Stimulated activated CD8-positive, alpha-beta memory T cell treated with anti-CD3 and anti-CD28 coated beads, Interleukin-12 subunit alpha, Interleukin-12 subunit beta, amount 100 ng/mL, for 1 hour (primary cell): ENCODE results near the gene DNTT.
"Not testable (repeated sequence)": the region's sequence is repeated elsewhere in the genome, so short reads cannot be mapped to it uniquely, and the experiment has no call there.

ENCODE experiments used
- DNase-seq: peaks from one replicate; pipeline ENCODE4 v3.0.0-alpha.2; 2020; ENCODE audit warnings: low read depth

Gene DNTT

DNA sequence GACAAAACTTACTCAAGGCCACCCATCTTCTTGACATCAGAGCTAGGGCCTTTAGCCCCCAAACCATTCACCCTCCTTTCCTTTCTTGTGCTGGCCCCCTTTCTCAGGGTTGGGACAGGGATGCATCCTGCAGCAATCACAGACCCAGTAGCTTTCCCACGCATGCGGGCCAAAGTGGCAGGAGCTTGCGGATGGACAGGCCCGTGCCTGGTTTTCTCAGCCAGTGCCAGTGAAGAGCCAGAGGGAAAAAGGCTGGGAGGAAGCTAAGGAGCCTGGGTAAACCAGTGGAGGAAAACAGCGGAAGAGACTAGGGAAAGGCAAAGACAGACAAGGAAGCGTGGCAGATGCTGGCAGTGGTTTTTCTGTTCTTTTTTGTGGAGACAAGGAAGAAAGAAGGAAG lies 27.8 kb upstream of the DNTT start:
- DNase-seq = no peak

DNA sequence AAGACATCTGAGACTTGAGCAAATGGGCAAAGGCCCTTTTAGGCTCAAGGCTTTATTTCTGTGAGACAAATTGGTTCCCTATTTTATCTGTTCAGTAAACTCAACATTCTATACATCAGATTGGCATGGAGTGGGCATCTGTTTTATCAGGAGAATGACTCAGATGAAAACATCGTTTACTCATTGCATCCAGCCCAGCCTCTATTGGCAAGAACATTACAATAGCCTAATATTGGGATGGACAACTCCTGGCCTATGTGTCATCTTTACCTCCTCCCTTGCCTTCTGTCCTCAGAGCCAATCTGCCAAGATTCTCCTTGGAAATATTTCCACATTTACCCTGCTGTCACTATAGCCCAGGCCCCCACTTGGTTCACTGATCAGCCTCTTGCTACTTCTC lies 27.4 kb upstream of the DNTT start:
- DNase-seq = no peak

- DNase-seq = no peak
Observed at GRCh38 chr10:96279191-96279641, 25.0 kb upstream of the DNTT start.

GRCh38 chr10:96280859-96281258 lies 23.4 kb upstream of the DNTT start:
- DNase-seq = no peak

GRCh38 chr10:96281444-96282029 lies 22.7 kb upstream of the DNTT start:
- DNase-seq = no peak

DNA sequence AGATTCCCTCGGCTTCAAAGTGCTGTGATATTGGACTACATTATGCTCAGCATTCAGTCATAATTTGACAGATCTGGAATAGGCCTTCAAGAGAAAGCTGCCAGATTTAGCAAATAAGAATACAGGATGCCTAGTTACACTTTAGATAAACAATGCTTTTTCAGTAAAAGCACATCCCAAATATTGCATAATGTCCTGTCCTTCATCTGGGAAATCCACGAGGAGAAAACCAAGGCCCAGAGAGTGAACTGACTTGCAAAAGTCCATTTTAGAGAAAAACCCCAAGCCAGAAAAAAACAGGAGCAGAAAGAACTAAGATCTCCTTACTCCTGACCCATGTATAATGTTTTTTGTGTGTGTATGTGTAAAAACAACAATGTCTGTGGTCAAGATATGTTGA lies 20.9 kb upstream of the DNTT start:
- DNase-seq = no peak

DNA sequence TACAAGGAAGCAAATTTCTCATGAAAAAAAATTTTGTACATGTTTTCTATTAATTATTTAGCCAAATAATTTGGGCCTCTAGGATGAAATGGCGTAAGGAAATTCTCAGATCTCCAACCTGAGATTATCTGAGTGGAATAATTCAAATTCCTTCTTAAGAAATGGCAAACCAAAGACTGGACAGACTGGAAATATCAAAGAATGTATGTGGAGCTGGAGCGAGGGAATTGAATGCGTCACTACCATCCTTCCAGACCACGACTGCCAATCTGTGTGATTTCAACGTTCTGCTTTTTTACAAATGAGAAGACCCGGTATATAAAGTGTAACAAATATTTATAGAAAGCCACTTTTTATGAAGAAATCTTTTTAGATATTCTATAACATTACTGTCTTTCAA lies 20.5 kb upstream of the DNTT start:
- no peak for DNase-seq

GRCh38 chr10:96285331-96285752 lies 18.9 kb upstream of the DNTT start:
- no peak for DNase-seq

- DNase-seq = no peak
Observed at GRCh38 chr10:96287392-96288105, 16.7 kb upstream of the DNTT start.

- no peak for DNase-seq
Observed at GRCh38 chr10:96288151-96288621, 16.0 kb upstream of the DNTT start.

DNA sequence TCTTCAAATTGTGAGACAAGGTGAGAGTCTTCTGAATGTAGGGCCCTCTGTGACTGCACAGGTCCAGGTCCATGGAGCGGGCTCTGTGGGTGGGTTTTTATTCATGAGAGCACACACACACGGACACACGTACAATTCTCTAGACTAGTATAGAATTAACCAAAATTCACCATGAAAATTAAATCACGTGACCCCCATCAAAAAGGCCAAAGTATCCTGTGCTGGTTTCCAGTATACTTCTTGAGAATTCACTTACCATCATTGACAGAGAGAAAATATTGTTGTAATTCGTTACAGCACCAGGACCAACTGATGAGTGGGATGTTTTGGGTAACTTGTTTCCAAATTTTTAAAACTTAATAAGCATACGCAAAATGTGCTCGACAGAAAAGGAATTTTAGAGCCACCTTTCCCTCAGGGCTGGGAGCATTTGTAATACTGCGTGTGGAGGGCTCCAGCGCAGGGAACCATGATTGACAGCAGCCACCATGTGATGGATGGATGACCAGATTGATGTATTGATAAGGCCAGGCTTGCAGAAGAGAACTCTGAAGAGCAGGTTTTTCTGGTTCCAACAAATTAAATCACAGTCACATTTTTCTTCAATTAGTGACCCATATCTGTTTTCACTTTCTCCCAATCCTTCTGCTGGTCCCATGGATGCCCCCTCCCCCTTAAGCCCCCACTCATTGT lies 14.9 kb upstream of the DNTT start:
- DNase-seq = no peak

- DNase-seq = no peak
Observed at GRCh38 chr10:96290368-96291133, 13.7 kb upstream of the DNTT start.

DNA sequence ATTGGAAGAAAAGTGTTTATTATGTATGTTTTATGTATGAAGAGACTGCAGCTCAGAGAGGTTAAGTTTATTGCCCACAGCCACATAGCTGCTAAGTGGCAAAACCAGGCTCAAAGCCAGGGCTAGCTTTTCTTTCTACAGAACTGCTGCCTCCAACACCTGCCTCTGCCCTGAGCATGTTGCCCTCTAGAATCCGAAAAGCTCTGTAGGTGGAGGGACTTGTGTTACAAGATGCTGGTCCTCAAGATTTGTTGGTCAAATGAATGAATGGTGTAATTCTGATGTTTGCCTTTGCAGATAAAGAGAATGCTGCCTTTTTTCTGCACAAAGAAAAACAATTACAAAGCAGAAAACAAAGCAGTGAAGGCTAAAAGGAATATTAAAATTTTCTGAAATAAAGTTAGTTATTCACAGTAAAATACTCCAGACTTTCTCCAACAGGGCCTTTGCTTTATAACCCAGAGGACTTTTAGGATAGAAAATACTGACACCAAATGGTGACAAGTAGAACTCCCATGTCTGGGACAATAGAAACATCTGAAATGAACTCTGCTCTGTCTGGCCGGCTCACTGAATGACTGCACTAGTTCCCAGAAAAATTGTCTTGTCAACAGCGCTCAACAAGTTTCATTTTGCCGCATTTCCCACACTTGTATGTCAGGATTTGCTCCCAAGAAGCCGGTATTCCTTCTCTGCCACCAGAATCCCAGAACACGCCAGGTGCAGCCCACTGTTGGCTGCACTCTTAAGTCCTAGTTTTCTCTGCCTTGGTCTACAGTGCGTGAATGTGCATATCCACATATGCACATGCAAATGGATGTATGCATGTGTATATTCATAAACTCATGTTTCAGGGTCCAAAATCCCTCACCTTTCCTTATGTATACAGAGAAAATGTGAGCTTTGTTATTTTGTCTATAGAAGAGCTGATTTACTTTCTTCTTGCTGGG lies 11.0 kb upstream of the DNTT start:
- DNase-seq = no peak

- no peak for DNase-seq
Observed at GRCh38 chr10:96295475-96295874, 8.8 kb upstream of the DNTT start.

- DNase-seq = no peak
Observed at GRCh38 chr10:96297486-96297885, 6.7 kb upstream of the DNTT start.

DNA sequence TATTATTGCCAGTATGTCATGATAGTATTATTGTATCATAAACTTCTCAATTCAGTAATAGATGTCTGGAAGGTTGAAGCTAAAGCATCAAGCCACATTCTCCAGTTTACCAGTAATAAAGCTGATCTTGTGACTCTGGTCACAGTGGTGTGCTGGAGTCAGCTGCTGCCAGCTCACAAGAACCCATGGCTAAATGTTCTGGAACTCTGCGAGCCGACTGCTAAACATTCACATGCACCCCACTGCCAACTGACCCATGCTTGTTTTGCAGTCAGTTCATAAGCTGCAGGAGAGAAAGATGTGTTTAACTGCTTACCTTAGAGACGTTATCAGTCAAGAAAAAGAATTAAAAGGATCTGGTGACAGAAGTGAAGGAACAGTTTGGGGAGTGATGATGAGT lies 5.9 kb upstream of the DNTT start:
- no peak for DNase-seq

- DNase-seq = no peak
Observed at GRCh38 chr10:96299383-96299782, 4.9 kb upstream of the DNTT start.

DNA sequence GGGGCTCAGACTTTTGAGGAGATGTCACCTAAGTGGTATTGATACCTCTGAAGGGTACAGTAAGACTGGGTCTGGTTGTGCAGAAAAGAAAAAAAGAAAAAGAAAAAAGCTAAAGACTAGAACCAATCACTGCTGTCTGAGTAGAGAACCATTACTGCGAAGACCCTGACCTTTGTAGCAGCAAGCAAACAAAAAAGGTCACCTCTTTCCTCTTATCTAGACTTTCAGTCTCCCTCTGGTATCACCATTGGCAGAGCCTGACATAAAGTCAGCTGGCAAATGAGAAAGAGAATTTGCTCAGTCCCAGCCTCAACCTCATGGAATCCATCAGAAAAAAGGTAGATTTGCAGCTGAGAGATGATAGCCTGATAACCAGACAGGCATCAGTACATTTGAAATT lies 2.6 kb upstream of the DNTT start:
- no peak for DNase-seq

- no peak for DNase-seq
Observed at GRCh38 chr10:96305019-96305418, 785 bp downstream of the DNTT start.

- no peak for DNase-seq
Observed at GRCh38 chr10:96306516-96306915, 2.3 kb downstream of the DNTT start.

DNA sequence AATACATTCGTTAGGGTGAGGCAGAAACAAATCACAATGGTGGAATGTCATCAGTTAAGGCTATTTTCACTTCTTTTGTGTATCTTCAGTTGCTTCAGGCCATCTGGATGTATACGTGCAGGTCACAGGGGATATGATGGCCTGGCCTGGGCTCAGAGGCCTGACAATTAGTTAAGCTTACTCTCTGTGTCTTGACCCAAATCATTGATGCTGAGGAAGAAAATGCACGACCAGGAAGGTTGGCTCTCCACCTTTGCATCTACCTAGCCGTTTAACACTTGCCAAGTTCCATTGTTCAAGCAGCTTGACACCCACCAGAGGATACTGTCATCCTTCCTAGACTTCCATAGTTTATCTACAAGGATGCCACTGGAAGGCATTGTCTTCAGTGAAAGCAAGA lies 4.6 kb downstream of the DNTT start:
- DNase-seq = not testable (repeated sequence)
